Activated B cell treated with CpG ODN at 0.5 μM for 24 hours (primary cell): Measurements from ENCODE around the gene IRGC. TPM values are rescaled to one million over a fixed set of nuclear protein-coding genes. Genes with fewer than 3 reads are reported as not detected.

Source experiments
- ATAC-seq: fragments of 200-7000 bp; cut with Tn5 transposase; one replicate; pipeline ENCODE4 v1.10.0; 2021; ENCODE audit warnings: low read depth, mild to moderate bottlenecking, moderate library complexity
- CTCF ChIA-PET: fragments of 350-600 bp; sonication (Branson Sonifier 250); formaldehyde crosslinking; loops from one replicate; lab custom pipeline; 2021; ENCODE audit warnings: antibody characterized with exemption; lab: Charles Lee
- POLR2A ChIA-PET: fragments of 350-600 bp; sonication (Branson Sonifier 250); formaldehyde crosslinking; loops from one replicate; lab custom pipeline; 2021; ENCODE audit warnings: antibody characterized with exemption; lab: Charles Lee
- DNase-seq: peaks from one replicate; pipeline ENCODE4 v3.0.0; 2022
- H3K27ac Mint-ChIP-seq: one replicate; pipeline ENCODE4 v1.8.0; 2020; ENCODE audit warnings: mixed read lengths
- H3K27me3 Mint-ChIP-seq: one replicate; pipeline ENCODE4 v1.8.0; 2021; ENCODE audit warnings: mixed read lengths
- H3K36me3 Mint-ChIP-seq: one replicate; pipeline ENCODE4 v1.8.0; 2021; ENCODE audit warnings: low read depth, mixed read lengths
- H3K4me1 Mint-ChIP-seq: one replicate; pipeline ENCODE4 v1.8.0; 2021; ENCODE audit warnings: mixed read lengths
- H3K4me3 Mint-ChIP-seq: one replicate; pipeline ENCODE4 v1.8.0; 2020; ENCODE audit warnings: mild to moderate bottlenecking, mixed read lengths
- H3K9me3 Mint-ChIP-seq: one replicate; pipeline ENCODE4 v1.8.0; 2020; ENCODE audit warnings: mixed read lengths
- CTCF ChIP-seq: fragments of 200-600 bp; IDR thresholded peaks from one replicate; pipeline ENCODE4 v1.8.0; 2022; ENCODE audit warnings: antibody characterized with exemption, mild to moderate bottlenecking
- intact Hi-C: fragments of 100-400 bp; cut with micrococcal nuclease; formaldehyde crosslinking; loops from one replicate; pipeline ENCODE4 v1.15.1; 2024
- total RNA-seq: library from RNA; stranded (reverse); gene quantifications from 2 replicates; pipeline ENCODE4 v1.2.3, GENCODE V29; 2022

Gene IRGC
- total RNA-seq, 1 donor from 2014 or later, result not detected

GRCh38 chr19:43726736-43727592 is 11.1 kb downstream of the IRGC start:
- H3K4me1 Mint-ChIP-seq, result peaks cover 40% of the 10 kb centered on the region
- H3K27ac Mint-ChIP-seq, result no peak overlapping the region

GRCh38 chr19:43727593-43727853 is 11.6 kb downstream of the IRGC start:
- Mint-ChIP-seq H3K4me3 (no peak overlapping the region), H3K27me3 (no peaks in the 10 kb centered on the region), H3K27ac (no peak overlapping the region), H3K4me1 (peaks cover 45% of the 10 kb centered on the region), H3K9me3 (no peaks in the 10 kb centered on the region), H3K36me3 (peaks cover 45% of the 10 kb centered on the region)
- ATAC-seq (no peak), DNase-seq (no peak)
- ChIA-PET CTCF (no interaction called here), POLR2A (no interaction called here)
- intact Hi-C loops, result loop anchor here (10.0 kb wide), 1 partner anchor 63 kb away; no protein-coding TSS in a partner anchor
- no peak for TF ChIP-seq CTCF

More at GRCh38 chr19:43726736-43727592, 11.1 kb downstream of the IRGC start:
- peaks cover 40% of the 10 kb centered on the region for H3K36me3 Mint-ChIP-seq
- H3K27me3 Mint-ChIP-seq, result no peaks in the 10 kb centered on the region
- no peak for TF ChIP-seq CTCF
- H3K9me3 Mint-ChIP-seq, result no peaks in the 10 kb centered on the region
- no peak for ATAC-seq
- intact Hi-C loops, result loop anchor here (10.0 kb wide), 1 partner anchor 62 kb away; no protein-coding TSS in a partner anchor
- DNase-seq, result no peak
- ChIA-PET POLR2A (interaction anchor here (0.6 to 0.7 kb wide), 2 partner anchors 39 to 160 kb away, joined by 5 read pairs; no protein-coding TSS in a partner anchor), CTCF (no interaction called here)
- H3K4me3 Mint-ChIP-seq, result no peak overlapping the region

GRCh38 chr19:43729919-43730318 is 14.0 kb downstream of the IRGC start:
- Mint-ChIP-seq H3K9me3 (no peaks in the 10 kb centered on the region), H3K4me3 (no peak overlapping the region), H3K27me3 (no peaks in the 10 kb centered on the region), H3K27ac (no peak overlapping the region), H3K4me1 (peaks cover 34% of the 10 kb centered on the region), H3K36me3 (peaks cover 68% of the 10 kb centered on the region)
- intact Hi-C loops, result loop anchor here (10.0 kb wide), 1 partner anchor 65 kb away; no protein-coding TSS in a partner anchor
- CTCF ChIA-PET, result no interaction called here
- DNase-seq, result no peak
- no peak for ATAC-seq
- TF ChIP-seq CTCF, result no peak
- POLR2A ChIA-PET, result no interaction called here

GRCh38 chr19:43731346-43731745 is 15.5 kb downstream of the IRGC start:
- Mint-ChIP-seq H3K27ac (no peak overlapping the region), H3K4me1 (peaks cover 20% of the 10 kb centered on the region), H3K27me3 (no peaks in the 10 kb centered on the region), H3K36me3 (peaks cover 78% of the 10 kb centered on the region), H3K4me3 (no peak overlapping the region), H3K9me3 (no peaks in the 10 kb centered on the region)
- ChIA-PET CTCF (interaction anchor here (0.9 to 1.2 kb wide), 2 partner anchors 13 to 14 kb away, joined by 3 read pairs; no protein-coding TSS in a partner anchor), POLR2A (no interaction called here)
- ATAC-seq, result no peak
- TF ChIP-seq CTCF, result no peak
- no peak for DNase-seq
- intact Hi-C loops, result no loop called here

- intact Hi-C loops, result no loop called here
- Mint-ChIP-seq H3K4me1 (peaks cover 17% of the 10 kb centered on the region), H3K27me3 (no peaks in the 10 kb centered on the region), H3K9me3 (no peaks in the 10 kb centered on the region), H3K27ac (no peak overlapping the region), H3K4me3 (no peak overlapping the region), H3K36me3 (peaks cover 83% of the 10 kb centered on the region)
- no peak for TF ChIP-seq CTCF
- ATAC-seq, result no peak
- CTCF ChIA-PET, result interaction anchor here (0.9 to 1.2 kb wide), 2 partner anchors 12 to 14 kb away, joined by 3 read pairs; no protein-coding TSS in a partner anchor
- POLR2A ChIA-PET, result no interaction called here
- no peak for DNase-seq
Observed at GRCh38 chr19:43731846-43732245, 16.0 kb downstream of the IRGC start.
